Neural cell (in vitro differentiated cells): ENCODE data around the gene CISH.

Source experiments
- EP300 ChIP-seq: fragments of 450-650 bp; conservative IDR thresholded peaks from 2 replicates; pipeline ENCODE4 v1.6.1; 2014; ENCODE audit warnings: antibody characterized with exemption, mild to moderate bottlenecking, moderate library complexity; ENCODE audit not compliant: poor library complexity, severe bottlenecking
- POLR2AphosphoS5 ChIP-seq: IDR thresholded peaks from 2 replicates; pipeline ENCODE4 v1.6.1; 2012
- TAF1 ChIP-seq: IDR thresholded peaks from 2 replicates; pipeline ENCODE4 v1.6.1; 2012; ENCODE audit warnings: low read depth
- TF ChIP-seq, protein P1 (sequence below): fragments of 450-650 bp; IDR thresholded peaks from 2 replicates; pipeline ENCODE4 v1.5.1; 2014; ENCODE audit warnings: antibody characterized with exemption, mild to moderate bottlenecking, moderate library complexity; ENCODE audit not compliant: poor library complexity, severe bottlenecking

DNA sequence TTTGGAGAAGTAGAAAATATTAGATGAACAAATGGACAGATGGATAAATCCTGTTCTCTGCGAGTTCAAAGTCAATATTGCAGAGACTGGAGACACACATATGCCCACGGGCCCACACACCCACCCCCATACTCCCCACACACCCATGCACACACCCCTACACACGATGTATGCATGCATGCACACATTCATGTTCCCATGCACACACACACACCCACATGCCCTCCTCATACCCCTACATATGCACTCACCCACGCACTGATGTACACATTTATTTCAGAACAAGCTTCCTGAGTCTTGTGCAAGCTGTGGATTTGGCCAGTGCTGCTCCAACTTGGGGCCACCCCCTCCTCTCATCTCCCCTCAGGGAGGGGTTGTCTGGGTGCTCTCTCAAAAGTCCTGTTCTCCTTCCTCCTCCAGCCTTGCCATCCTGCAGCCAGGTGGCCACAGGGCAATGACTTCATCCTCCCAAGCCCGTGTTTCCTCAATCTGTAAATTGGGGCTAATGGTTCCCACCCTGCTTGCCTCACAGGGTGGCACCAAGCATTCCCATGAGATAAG lies 21.7 kb upstream of the CISH start:
- TF ChIP-seq, protein P1, sequence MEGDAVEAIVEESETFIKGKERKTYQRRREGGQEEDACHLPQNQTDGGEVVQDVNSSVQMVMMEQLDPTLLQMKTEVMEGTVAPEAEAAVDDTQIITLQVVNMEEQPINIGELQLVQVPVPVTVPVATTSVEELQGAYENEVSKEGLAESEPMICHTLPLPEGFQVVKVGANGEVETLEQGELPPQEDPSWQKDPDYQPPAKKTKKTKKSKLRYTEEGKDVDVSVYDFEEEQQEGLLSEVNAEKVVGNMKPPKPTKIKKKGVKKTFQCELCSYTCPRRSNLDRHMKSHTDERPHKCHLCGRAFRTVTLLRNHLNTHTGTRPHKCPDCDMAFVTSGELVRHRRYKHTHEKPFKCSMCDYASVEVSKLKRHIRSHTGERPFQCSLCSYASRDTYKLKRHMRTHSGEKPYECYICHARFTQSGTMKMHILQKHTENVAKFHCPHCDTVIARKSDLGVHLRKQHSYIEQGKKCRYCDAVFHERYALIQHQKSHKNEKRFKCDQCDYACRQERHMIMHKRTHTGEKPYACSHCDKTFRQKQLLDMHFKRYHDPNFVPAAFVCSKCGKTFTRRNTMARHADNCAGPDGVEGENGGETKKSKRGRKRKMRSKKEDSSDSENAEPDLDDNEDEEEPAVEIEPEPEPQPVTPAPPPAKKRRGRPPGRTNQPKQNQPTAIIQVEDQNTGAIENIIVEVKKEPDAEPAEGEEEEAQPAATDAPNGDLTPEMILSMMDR, result no peak
- TF ChIP-seq POLR2AphosphoS5 (no peak), EP300 (no peak), TAF1 (no peak)
